ENCODE results near the gene NTNG1. TPM values are rescaled to one million over a fixed set of nuclear protein-coding genes. Genes with fewer than 3 reads are reported as not detected.

The NTNG1 gene
- total and polyA plus RNA-seq, 8 donors, result 5.7 to 28.0 (median 22.3) TPM

GRCh38 chr1:107378866-107379265 lies 238.0 kb downstream of the NTNG1 start:
- H3K36me3 ChIP-seq, result no peaks in the 10 kb centered on the region
- ATAC-seq (no peak), DNase-seq (no peak)
- H3K4me3 ChIP-seq, result no peak overlapping the region
- H3K4me1 ChIP-seq, result no peaks in the 10 kb centered on the region
- intact Hi-C loops (cut with DNase I), result no loop called here
- H3K9me3 ChIP-seq, result no peaks in the 10 kb centered on the region
- H3K27ac ChIP-seq, result no peak overlapping the region
- TF ChIP-seq, protein P1, sequence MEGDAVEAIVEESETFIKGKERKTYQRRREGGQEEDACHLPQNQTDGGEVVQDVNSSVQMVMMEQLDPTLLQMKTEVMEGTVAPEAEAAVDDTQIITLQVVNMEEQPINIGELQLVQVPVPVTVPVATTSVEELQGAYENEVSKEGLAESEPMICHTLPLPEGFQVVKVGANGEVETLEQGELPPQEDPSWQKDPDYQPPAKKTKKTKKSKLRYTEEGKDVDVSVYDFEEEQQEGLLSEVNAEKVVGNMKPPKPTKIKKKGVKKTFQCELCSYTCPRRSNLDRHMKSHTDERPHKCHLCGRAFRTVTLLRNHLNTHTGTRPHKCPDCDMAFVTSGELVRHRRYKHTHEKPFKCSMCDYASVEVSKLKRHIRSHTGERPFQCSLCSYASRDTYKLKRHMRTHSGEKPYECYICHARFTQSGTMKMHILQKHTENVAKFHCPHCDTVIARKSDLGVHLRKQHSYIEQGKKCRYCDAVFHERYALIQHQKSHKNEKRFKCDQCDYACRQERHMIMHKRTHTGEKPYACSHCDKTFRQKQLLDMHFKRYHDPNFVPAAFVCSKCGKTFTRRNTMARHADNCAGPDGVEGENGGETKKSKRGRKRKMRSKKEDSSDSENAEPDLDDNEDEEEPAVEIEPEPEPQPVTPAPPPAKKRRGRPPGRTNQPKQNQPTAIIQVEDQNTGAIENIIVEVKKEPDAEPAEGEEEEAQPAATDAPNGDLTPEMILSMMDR (IDR thresholded peaks at IDR 0.05), result no peak
- H3K27me3 ChIP-seq, result no peaks in the 10 kb centered on the region

DNA sequence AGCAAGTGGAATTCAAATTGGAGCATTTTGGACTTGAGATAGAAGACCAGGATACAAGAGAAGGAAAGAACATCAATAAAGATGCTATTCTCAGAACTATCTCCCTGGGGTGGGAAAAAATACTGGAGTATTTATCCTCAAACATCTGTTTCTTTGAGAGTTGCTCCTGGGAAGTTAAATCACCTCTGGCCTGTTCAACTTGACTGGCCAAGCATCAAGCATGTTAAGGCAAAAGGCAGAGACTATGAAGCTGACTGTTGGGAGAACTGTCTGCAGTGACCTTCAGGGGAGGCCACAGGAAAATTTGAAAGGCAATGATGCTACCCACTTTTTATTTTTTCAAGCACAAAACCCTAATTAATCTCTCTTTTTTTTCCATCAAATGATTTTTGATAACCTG lies 239.0 kb downstream of the NTNG1 start:
- Histone ChIP-seq H3K4me3 (no peak overlapping the region), H3K9me3 (no peaks in the 10 kb centered on the region), H3K27ac (no peak overlapping the region), H3K27me3 (no peaks in the 10 kb centered on the region), H3K36me3 (no peaks in the 10 kb centered on the region), H3K4me1 (no peaks in the 10 kb centered on the region)
- ATAC-seq, result no peak
- TF ChIP-seq, protein P1 (IDR thresholded peaks at IDR 0.05), result no peak
- intact Hi-C loops (cut with DNase I), result no loop called here
- DNase-seq, result no peak

DNA sequence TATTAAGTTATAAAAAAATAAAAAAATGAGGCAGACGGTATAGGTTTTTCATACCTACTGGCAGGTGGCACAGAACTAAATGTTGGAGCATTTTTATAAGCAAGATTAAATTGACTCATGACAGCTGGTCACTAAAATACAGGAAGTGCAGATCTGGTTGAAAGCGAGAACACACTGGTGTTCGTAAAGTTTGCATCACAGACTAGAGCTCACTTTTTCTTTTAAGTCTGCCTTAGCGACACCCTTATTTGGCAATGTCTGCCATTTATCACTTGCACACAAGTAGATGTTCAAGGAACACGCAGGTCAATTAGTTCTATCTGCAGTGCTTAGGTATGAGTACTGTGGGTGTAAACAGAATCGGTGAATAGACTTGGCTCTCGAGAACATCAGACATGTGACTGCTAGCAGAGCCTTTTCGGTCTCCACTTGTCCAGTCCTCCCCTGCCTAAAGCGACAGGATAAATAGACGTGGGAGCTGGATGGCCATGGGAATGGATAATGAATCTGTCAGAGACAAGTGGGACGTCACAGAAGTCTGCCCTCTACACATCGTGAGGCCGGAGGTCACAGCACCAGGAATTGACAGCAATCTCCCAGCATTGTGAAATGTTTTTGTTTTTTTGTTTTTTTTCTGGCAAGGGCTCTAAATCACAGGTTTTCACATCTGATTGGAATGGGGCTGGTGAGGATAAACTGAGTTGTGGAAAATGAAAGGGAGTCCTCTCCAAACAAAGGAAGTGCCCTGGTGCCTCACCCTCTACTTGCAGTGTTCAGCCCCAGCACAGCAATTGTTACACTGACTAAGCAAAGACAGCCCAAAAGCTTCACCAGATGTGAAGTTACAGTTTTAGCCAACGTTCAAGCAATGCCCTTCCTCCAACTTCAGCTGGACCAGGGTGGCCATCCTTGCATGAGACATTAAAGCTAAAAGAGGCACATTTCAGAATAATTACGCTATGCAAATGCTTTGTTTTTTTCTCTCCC lies 248.9 kb downstream of the NTNG1 start:
- H3K27ac ChIP-seq, result no peak overlapping the region
- ATAC-seq, result no peak
- TF ChIP-seq, protein P1 (IDR thresholded peaks at IDR 0.05), result no peak
- H3K9me3 ChIP-seq, result no peaks in the 10 kb centered on the region
- H3K4me3 ChIP-seq, result no peak overlapping the region
- H3K36me3 ChIP-seq, result no peaks in the 10 kb centered on the region
- no peaks in the 10 kb centered on the region for H3K4me1 ChIP-seq
- no peaks in the 10 kb centered on the region for H3K27me3 ChIP-seq
- no peak for DNase-seq
- intact Hi-C loops (cut with DNase I), result no loop called here

DNA sequence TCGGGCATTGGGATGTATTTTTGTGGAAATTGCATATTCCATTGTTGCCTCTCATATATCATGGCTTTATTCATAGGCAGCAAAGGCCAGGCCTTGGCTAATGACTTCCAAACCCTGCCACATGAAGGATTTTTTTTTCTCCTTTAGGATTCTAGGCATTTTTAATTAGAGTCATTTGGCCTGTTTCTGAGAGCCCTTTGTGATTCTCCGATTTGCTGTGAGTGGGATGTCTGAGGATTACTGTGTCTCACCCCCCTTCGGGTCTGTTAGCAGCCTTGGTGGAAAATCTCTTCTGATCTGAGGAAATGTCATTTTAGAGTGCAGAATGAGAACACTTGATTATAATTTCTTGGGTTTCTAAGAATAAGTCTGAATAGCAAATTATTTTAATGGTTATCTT lies 253.5 kb downstream of the NTNG1 start:
- Histone ChIP-seq H3K9me3 (no peaks in the 10 kb centered on the region), H3K4me3 (no peak overlapping the region), H3K4me1 (no peaks in the 10 kb centered on the region), H3K36me3 (no peaks in the 10 kb centered on the region), H3K27me3 (no peaks in the 10 kb centered on the region), H3K27ac (no peak overlapping the region)
- ATAC-seq, result no peak
- intact Hi-C loops (cut with DNase I), result no loop called here
- TF ChIP-seq, protein P1 (IDR thresholded peaks at IDR 0.05), result no peak
- no peak for DNase-seq

DNA sequence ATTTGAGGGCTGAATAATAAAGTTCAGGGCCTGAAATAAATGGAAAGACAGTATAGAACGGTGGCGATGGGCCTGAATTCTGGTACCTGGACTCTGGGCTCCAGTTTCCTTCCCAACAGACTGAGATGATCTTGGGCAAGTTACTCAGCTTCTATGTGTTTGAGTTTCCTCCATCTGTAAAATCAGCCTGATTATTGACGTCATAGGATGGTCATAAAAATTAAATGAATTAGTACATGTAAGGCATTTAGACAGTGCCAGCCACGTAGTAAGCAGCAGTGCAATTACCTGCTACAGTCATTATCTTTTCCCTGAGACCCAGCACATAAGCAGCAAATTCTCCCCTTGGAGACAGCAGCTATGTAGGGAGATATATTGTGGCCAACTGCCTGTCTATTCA lies 260.9 kb downstream of the NTNG1 start:
- TF ChIP-seq, protein P1 (IDR thresholded peaks at IDR 0.05), result no peak
- no peaks in the 10 kb centered on the region for H3K4me1 ChIP-seq
- no peak for DNase-seq
- no peak overlapping the region for H3K4me3 ChIP-seq
- H3K27ac ChIP-seq, result no peak overlapping the region
- no peaks in the 10 kb centered on the region for H3K27me3 ChIP-seq
- H3K9me3 ChIP-seq, result no peaks in the 10 kb centered on the region
- no peak for ATAC-seq
- intact Hi-C loops (cut with DNase I), result no loop called here
- H3K36me3 ChIP-seq, result no peaks in the 10 kb centered on the region
